Glomerular endothelial cell (primary cell): ENCODE results near the gene MANBA. TPM values are rescaled to one million over a fixed set of nuclear protein-coding genes. Genes with fewer than 3 reads are reported as not detected.
"Not testable (repeated sequence)": the region's sequence is repeated elsewhere in the genome, so short reads cannot be mapped to it uniquely, and the experiment has no call there.

Experiments used
- DNase-seq: peaks from one replicate; pipeline ENCODE4 v3.0.0-alpha.2; 2011; ENCODE audit warnings: low read depth, low spot score; ENCODE audit errors: extremely low read depth
- total RNA-seq: library from RNA; depleted of rRNA; stranded (reverse); fragments of >200 nt; gene quantifications from 2 replicates; pipeline ENCODE4 v1.2.3, GENCODE V29; 2015

The MANBA gene
- total RNA-seq, 1 donor from 2014 or later, result 24.9 TPM

GRCh38 chr4:102725229-102725628 lies 35.5 kb downstream of the MANBA start:
- no peak for DNase-seq

GRCh38 chr4:102723511-102723910 lies 37.3 kb downstream of the MANBA start:
- no peak for DNase-seq

- no peak for DNase-seq
Measured at GRCh38 chr4:102722740-102723139, 38.0 kb downstream of the MANBA start.

- not testable (repeated sequence) for DNase-seq
Measured at GRCh38 chr4:102718833-102719575, 41.8 kb downstream of the MANBA start.

- DNase-seq, result no peak
Measured at GRCh38 chr4:102717448-102718092, 43.2 kb downstream of the MANBA start.

- DNase-seq, result no peak
Measured at GRCh38 chr4:102715057-102715456, 45.7 kb downstream of the MANBA start.

GRCh38 chr4:102713774-102714173 lies 47.0 kb downstream of the MANBA start:
- not testable (repeated sequence) for DNase-seq

- DNase-seq, result no peak
Measured at GRCh38 chr4:102713096-102713495, 47.7 kb downstream of the MANBA start.

GRCh38 chr4:102710986-102711385 lies 49.8 kb downstream of the MANBA start:
- DNase-seq, result no peak

- not testable (repeated sequence) for DNase-seq
Measured at GRCh38 chr4:102709060-102709459, 51.7 kb downstream of the MANBA start.

- DNase-seq, result no peak
Measured at GRCh38 chr4:102707150-102707549, 53.6 kb downstream of the MANBA start.

GRCh38 chr4:102705391-102705935 lies 55.3 kb downstream of the MANBA start:
- no peak for DNase-seq

GRCh38 chr4:102696758-102697157 lies 64.0 kb downstream of the MANBA start:
- no peak for DNase-seq

GRCh38 chr4:102694791-102695190 lies 66.0 kb downstream of the MANBA start:
- no peak for DNase-seq

- DNase-seq, result no peak
Measured at GRCh38 chr4:102693861-102694260, 66.9 kb downstream of the MANBA start.

GRCh38 chr4:102693262-102693850 lies 67.4 kb downstream of the MANBA start:
- no peak for DNase-seq

GRCh38 chr4:102692474-102692873 lies 68.3 kb downstream of the MANBA start:
- DNase-seq, result no peak

- DNase-seq, result no peak
Measured at GRCh38 chr4:102687982-102688433, 72.8 kb downstream of the MANBA start.

GRCh38 chr4:102687373-102687981 lies 73.3 kb downstream of the MANBA start:
- no peak for DNase-seq

GRCh38 chr4:102685768-102686167 lies 75.0 kb downstream of the MANBA start:
- no peak for DNase-seq

GRCh38 chr4:102684610-102685052 lies 76.1 kb downstream of the MANBA start:
- no peak for DNase-seq
